GOT3 (cell line): ENCODE measurements around the gene FHAD1.

ENCODE experiments used
- DNase-seq: peaks from one replicate; lab custom pipeline; 2025; ENCODE audit warnings: mixed read lengths; lab: John Stamatoyannopoulos, UW

The FHAD1 gene

DNA sequence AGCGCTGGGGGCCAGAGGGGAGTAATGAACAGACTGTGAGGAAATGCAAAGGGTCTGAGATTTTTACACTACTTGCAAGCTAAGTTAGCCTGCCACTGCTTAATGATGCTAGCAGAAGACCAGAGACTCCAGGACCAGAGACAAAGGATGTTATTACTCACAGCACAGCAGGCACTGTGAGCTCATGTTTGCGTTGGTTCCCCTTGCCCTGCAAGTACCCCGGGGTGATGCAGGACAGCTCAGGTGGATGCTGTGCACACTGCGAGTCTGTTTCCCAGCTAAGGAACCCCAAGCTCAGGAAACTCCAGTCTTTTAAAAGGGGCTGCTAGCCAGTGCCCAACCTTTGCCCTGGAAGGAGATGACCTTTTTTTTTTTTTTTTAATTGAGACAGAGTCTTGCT lies 1.2 kb downstream of the FHAD1 start:
- DNase-seq, result no peak

GRCh38 chr1:15249081-15249480 lies 2.1 kb downstream of the FHAD1 start:
- no peak for DNase-seq

DNA sequence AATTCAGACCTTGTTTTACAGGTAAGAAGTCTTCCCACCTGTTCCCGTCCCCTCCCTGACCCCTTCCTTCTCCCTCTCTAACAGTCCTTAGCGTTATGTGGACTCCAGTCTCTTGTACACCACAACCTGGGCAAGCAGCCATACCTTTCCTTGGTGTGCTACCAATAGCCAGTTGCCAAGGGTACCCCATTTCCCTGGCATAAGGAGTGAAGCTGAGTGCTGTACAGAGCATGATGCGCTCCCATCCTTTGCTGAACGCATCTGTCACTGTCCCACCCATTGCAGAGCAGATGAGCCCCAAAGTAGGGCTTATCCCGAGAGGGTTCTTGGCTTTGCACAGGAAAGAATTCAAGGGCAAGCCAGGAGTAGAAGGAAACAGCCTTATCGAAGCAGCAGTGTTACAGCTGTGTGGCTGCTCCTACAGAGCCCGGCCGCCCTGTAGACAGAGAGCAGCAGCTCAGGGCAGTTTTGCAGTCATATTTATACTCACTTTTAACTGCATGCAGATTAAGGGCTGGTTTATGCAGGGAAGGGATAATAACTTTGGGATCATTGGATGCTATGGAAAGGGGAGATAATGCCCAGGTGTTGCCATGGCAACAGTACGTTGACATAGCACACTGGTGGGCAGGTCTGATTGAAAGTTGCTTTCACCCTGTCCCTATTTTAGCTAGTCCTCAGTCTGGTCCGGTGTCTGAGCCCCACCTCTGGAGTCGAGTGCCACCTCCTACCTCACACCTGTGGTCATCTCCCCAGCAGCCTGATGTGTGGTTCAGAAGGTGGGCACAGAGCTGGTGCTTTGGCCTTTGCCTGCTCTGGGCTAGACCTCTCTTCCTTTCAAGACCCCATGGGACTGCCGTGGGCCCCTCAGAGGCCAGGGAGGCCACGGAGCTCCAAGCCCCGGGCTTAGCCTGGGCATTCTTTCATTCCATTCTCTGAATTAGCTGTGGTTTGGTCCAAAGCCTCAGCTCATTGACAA lies 5.1 kb downstream of the FHAD1 start:
- DNase-seq, result no peak

GRCh38 chr1:15254559-15254958 lies 7.5 kb downstream of the FHAD1 start:
- DNase-seq, result no peak

GRCh38 chr1:15255582-15256149 lies 8.6 kb downstream of the FHAD1 start:
- no peak for DNase-seq

DNA sequence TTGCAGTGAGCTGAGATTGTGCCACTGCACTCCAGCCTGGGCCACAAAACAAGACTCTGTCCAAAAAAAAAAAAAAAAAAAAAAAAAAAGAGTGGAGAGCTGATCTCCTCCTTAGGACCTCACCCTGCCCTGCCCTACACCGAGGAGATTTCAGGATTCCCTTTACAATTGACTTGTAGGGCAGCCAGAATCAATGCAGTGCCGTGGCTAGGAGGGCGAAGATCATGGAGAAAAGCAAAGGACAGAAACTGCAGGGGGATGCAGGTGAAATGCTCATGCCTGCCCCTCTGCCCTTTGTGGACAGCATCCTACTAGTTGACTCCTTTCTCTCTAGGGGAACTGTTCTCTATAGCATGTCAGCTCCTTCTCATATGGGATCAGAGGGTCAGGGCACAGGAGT lies 9.6 kb downstream of the FHAD1 start:
- no peak for DNase-seq

DNA sequence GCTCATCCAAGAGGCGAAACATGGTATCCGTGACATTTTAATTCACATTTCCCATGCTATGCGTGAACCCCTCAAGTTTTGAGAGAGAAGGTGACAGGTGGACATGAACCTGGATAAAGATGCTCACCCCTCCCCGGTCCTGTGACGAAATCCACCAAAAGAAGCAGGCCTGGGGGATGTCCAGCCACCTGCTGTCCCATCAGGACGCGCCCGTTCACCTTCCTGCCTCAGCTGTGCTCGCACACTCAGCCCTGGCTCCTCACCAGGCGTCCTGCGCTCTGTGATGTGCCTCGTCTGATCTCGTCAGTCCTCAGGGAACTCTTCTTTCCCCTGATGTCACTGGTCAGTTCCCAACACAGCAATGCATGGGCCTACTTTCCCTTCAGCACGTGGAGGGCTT lies 10.3 kb downstream of the FHAD1 start:
- no peak for DNase-seq

- no peak for DNase-seq
Measured at GRCh38 chr1:15258833-15259621, 12.0 kb downstream of the FHAD1 start.

DNA sequence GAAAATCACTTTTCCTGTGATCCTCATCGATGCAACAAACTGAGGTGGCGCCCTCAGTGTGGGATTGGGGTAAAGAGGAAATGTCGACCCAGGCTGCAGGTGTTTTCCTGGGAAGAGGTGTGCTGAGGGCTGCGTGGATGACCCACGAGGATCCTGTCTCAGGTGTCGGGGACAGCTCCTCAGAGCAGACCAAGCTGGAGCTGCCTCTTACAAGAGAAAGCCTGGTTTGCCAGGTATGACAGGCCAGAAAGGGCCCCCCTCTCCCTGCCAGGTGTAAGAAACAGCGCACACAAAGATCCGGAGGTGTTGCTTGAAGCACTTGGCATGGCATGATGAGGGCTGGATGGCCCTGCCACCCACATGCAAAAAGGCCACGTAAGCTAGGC lies 12.6 kb downstream of the FHAD1 start:
- DNase-seq, result no peak

DNA sequence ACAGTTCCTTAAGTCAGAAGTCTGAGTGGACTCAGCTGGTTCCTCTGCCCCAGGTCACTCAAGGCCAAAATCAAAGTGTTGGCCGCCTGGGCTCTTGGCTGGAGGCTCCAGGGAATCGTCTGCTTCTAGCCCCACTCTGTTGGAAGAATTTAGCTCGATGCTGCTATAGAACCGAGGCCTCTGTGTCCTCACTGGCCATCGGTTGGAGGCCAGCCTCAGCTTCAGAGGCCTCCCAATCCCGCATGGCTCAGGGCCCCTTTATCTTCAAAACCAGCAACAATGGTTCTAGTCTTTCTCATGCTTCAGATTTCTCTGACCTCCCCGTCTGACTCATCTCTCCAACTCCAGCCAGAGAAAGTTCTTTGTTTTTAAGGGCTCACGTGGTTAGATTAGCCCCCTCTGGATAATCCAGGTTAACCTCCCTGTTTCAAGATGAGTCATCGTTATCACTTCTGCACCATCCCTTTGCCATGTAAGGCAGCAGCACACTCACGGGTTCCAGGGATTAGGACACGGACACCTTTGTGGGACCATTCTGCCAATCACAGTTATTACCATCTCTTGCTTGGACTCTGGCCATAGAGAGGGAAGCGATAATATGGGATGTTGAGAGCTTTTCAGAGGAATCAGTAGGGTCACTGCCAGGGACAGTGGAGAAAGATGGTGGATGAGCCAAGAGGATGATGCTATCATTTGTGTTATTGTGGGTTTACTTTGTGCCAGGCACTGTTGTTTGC lies 13.6 kb downstream of the FHAD1 start:
- no peak for DNase-seq

- DNase-seq, result no peak
Measured at GRCh38 chr1:15261155-15262002, 14.4 kb downstream of the FHAD1 start.

DNA sequence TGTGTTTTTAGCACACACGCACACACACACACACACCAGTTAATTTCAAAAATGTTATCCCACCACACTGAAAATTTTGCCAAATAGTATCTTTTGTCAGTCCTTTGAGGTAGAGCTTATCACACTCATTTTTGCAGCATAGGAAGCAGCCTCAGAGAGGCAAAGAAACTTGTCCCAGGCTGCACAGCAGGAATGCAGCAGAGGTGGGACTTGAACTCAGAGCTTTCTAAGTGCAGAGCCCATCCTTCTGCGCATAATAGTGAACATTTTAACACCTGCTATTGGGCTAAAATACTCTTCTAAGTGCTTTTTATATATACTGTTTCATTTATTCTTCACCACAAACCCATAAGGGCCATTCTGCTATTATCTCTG lies 15.0 kb downstream of the FHAD1 start:
- DNase-seq, result no peak

- no peak for DNase-seq
Measured at GRCh38 chr1:15262706-15263105, 15.7 kb downstream of the FHAD1 start.

DNA sequence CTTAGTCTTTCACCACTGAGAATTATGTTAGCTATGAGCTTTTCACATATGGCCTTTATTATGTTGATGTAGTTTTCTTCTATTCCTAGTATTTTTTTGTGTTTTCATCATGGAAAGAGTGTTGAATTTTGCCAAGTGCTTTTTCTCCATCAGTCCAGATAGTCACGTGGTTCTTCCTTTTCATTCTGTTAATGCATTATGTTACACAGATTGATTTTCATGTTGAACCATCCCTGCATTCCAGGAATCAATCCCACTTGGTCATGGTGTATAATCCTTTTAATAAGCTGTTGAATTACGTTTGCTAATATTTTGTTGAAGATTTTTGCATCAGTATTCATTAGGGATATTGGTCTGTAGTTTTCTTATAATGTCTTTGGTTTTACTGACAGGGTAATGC lies 17.7 kb downstream of the FHAD1 start:
- DNase-seq, result no peak

DNA sequence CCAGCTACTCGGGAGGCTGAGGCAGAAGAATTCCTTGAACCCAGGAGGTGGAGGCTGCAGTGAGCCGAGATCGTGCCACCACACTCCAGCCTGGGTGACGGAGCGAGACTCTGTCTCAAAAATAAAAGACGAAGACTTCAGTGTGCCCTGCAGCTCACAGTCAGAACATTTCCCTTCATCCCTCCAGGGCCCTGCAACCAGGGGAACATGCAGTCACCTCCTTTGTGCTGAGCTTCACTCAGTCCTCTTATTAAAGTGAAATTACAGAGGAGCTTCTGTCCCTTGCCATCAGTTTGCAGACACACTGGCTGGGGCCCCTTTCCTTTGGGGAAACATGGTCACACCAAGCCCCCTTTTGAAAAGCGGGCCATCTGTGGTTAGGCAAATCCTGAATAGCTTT lies 24.2 kb downstream of the FHAD1 start:
- DNase-seq, result no peak

DNA sequence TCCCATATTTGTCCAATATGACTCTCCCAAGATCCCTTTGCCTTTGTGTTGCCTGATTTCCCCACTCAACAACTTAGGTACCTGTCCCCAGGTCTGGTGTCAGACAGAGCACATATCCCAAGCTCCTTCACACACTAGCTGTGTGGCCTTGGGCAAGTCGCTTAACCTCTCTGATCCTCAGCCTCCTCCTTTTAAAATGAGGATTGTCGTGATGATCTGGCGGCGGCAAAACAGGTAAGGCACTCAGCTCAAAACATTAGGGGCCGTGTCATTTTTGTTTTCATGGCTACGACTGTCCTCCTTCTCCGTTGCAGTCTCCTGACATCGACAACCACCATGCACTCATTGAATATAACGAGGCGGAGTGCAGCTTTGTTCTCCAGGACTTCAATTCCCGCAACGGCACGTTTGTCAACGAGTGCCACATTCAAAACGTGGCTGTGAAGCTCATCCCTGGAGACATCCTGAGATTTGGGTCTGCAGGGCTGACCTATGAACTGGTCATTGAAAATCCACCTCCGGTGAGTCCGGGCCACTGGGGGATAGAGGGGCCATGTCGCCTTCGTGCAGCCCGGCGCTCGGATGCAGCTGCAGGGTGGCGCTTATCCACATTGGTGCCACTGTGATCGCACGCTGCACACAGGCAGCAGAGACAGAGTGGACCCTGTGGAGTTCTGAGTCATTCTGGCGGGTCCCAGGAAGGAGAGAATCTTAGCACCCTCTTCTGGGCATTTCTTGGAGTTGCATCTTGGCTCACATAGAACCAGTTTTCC lies 25.2 kb downstream of the FHAD1 start:
- no peak for DNase-seq

DNA sequence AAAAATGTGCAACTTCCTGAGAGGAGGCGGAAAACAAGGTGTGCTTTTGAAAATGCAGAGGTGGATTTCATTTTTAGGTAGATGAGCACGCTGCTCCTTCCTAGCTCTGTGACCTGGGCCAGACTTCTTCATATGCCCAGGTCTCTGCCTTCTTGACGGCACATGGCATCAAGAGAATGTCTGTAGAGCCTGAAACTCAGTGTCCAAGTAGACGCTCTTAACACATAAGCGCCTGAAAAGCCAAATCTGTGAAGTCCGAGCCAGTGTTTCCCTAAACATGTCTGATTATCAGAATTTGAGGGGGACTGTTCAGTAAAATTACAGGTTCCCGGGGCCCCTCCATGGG lies 25.7 kb downstream of the FHAD1 start:
- no peak for DNase-seq

DNA sequence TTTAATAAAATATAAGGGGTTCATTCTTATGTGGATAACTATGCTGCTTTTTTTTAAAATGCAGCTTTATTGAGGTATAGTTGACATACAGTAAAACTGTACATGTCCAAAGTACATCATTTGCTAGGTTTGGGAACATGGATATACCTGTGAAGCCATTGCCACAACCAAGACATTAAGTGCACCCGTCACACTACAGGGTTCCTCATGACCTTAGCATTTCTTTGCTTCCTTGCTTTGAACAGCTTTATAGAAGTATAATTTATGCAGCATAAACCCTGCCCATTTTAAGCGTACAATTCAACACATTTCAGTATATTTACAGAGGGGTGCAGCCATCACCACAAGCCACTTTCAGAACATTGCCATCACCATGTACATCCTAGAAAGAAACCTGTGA lies 26.3 kb downstream of the FHAD1 start:
- no peak for DNase-seq

DNA sequence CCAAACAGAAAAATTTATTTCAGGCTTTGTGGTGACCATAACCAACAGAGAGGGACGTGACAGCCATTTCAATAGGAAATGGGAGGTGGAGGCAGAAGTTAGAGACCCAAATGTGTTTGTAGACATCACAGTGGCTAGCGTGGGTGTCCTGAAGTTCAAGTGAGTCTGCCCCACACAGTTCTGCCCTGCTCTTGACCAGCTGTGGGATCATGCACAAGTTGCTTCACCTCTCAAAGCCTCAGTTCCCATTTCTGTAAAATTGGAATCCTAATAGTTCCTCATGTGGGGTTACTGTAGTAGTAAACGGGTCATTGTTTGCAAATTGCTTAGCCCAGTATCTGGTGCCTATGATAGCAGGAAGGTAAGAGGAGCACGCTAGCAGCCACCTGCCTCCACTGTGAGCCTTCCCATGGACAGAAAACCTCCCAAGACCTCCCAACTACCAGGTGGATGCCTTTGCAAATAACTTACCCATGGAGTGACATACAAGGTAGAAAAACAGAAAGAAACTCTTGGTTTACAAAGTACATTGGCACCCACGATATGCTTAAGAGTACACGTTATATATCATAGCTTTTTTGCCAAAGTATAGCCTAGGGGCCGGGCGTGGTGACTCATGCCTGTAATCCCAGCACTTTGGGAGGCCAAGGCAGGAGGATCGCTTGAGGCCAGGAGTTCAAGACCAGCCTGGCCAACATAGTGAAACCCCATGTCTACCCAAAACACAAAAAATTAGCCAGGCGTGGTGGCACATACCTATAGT lies 29.1 kb downstream of the FHAD1 start:
- no peak for DNase-seq
